OCI-LY1 (cell line): ENCODE measurements around the gene DISP1.
"Not testable (repeated sequence)": the region's sequence is repeated elsewhere in the genome, so short reads cannot be mapped to it uniquely, and the experiment has no call there.

Experiments used
- H2AFZ ChIP-seq: fragments of 200-600 bp; sonication (generic), shearing (Covaris generic); 2 replicates; pipeline ENCODE4 v1.6.0; 2014; ENCODE audit warnings: antibody characterized with exemption, mild to moderate bottlenecking, low read length
- H3F3A ChIP-seq: fragments of 200-600 bp; sonication (generic), shearing (Covaris generic); 2 replicates; pipeline ENCODE4 v1.6.0; 2014; ENCODE audit warnings: mild to moderate bottlenecking, antibody characterized with exemption, low read length, moderate library complexity; ENCODE audit not compliant: insufficient read depth
- H3K27ac ChIP-seq: fragments of 200-600 bp; sonication (generic); 2 replicates; pipeline ENCODE4 v1.5.1; 2014; ENCODE audit warnings: low read length, mixed run types, mild to moderate bottlenecking, low read depth; ENCODE audit not compliant: poor library complexity, severe bottlenecking
- H3K27me3 ChIP-seq: fragments of 200-600 bp; sonication (generic); 2 replicates; pipeline ENCODE4 v1.6.0; 2014; ENCODE audit warnings: antibody characterized with exemption, mild to moderate bottlenecking, low read length, moderate library complexity; ENCODE audit not compliant: insufficient read depth
- H3K36me3 ChIP-seq: fragments of 200-600 bp; sonication (generic); 2 replicates; pipeline ENCODE4 v1.6.1; 2014; ENCODE audit warnings: mild to moderate bottlenecking, antibody characterized with exemption, low read length, moderate library complexity, mixed read lengths; ENCODE audit not compliant: insufficient read depth
- H3K4me1 ChIP-seq: fragments of 200-600 bp; sonication (generic); 2 replicates; pipeline ENCODE4 v1.5.1; 2014; ENCODE audit warnings: mild to moderate bottlenecking, low read length, moderate library complexity; ENCODE audit not compliant: insufficient read depth, severe bottlenecking
- H3K4me2 ChIP-seq: fragments of 200-600 bp; sonication (generic), shearing (Covaris generic); 2 replicates; pipeline ENCODE4 v1.6.1; 2014; ENCODE audit warnings: low read length
- H3K4me3 ChIP-seq: fragments of 200-600 bp; sonication (generic); 2 replicates; pipeline ENCODE4 v1.5.1; 2014; ENCODE audit warnings: low read length, low read depth, mild to moderate bottlenecking, mixed read lengths; ENCODE audit not compliant: poor library complexity, severe bottlenecking
- H3K79me2 ChIP-seq: fragments of 200-600 bp; shearing (Covaris generic); 2 replicates; pipeline ENCODE4 v1.6.1; 2016; ENCODE audit warnings: mixed run types, low read length, mixed read lengths; ENCODE audit not compliant: insufficient read depth
- H3K9ac ChIP-seq: fragments of 200-600 bp; sonication (generic), shearing (Covaris generic); 2 replicates; pipeline ENCODE4 v1.6.1; 2014; ENCODE audit warnings: mild to moderate bottlenecking, low read length, mixed read lengths
- H3K9me2 ChIP-seq: fragments of 200-600 bp; sonication (generic), shearing (Covaris generic); 2 replicates; pipeline ENCODE4 v1.6.1; 2014; ENCODE audit warnings: low read depth, mild to moderate bottlenecking, low read length, mixed read lengths
- H3K9me3 ChIP-seq: fragments of 200-600 bp; shearing (Covaris generic); 2 replicates; pipeline ENCODE4 v1.6.1; 2014; ENCODE audit warnings: low read length, mixed read lengths
- H4K20me1 ChIP-seq: fragments of 200-600 bp; sonication (generic), shearing (Covaris generic); 2 replicates; pipeline ENCODE4 v1.6.0; 2016; ENCODE audit warnings: mild to moderate bottlenecking, low read length; ENCODE audit not compliant: insufficient read depth
- CTCF ChIP-seq: fragments of 200-600 bp; sonication (generic), shearing (Covaris generic); IDR thresholded peaks from 2 replicates; pipeline ENCODE4 v1.5.1; 2017; ENCODE audit warnings: mild to moderate bottlenecking, antibody characterized with exemption, low read length, moderate library complexity, mixed read lengths
- EZH2 ChIP-seq: fragments of 200-600 bp; sonication (generic), shearing (Covaris generic); IDR thresholded peaks from 2 replicates; pipeline ENCODE4 v1.8.0; 2017; ENCODE audit warnings: borderline replicate concordance, mixed run types, mild to moderate bottlenecking, antibody characterized with exemption, low read length, moderate library complexity, mixed read lengths

Gene DISP1

DNA sequence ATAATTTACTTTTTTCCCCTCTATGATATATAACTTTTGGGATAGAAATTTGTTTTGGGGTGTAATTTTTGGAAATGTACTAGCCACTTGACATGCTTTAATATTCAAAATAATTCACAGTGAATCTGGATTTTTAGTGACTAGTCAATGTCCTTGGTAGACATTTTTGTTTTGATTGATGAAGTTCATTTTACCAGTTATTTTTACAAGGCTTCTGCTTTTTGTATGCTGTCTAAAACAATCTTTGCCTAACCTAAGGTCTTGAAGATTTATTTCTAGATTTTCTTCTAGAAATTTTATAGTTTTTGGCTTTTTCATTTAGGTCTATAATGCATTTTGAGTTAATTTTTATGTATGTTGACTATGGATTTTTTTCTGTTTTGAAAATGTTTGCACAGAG lies 30.9 kb downstream of the DISP1 start:
- H3K4me1 ChIP-seq, result no peaks in the 10 kb centered on the region
- no peaks in the 10 kb centered on the region for H3F3A ChIP-seq
- H3K27me3 ChIP-seq, result no peaks in the 10 kb centered on the region
- no peak for TF ChIP-seq EZH2
- TF ChIP-seq CTCF, result no peak
- H3K4me2 ChIP-seq, result no peak overlapping the region
- no peaks in the 10 kb centered on the region for H3K9me3 ChIP-seq
- H3K9me2 ChIP-seq, result no peaks in the 10 kb centered on the region
- H2AFZ ChIP-seq, result no peak overlapping the region
- no peak overlapping the region for H3K4me3 ChIP-seq
- no peak overlapping the region for H3K27ac ChIP-seq
- H3K36me3 ChIP-seq, result no peaks in the 10 kb centered on the region
- no peaks in the 10 kb centered on the region for H4K20me1 ChIP-seq
- H3K79me2 ChIP-seq, result no peaks in the 10 kb centered on the region
- H3K9ac ChIP-seq, result no peak overlapping the region

GRCh38 chr1:222850550-222850949 lies 35.7 kb downstream of the DISP1 start:
- H4K20me1 ChIP-seq, H3F3A ChIP-seq, H2AFZ ChIP-seq, H3K36me3 ChIP-seq, H3K27ac ChIP-seq, H3K4me1 ChIP-seq, H3K4me3 ChIP-seq, H3K79me2 ChIP-seq, H3K4me2 ChIP-seq, H3K9me2 ChIP-seq, H3K9ac ChIP-seq, H3K9me3 ChIP-seq, H3K27me3 ChIP-seq: not testable (repeated sequence)

- H3K4me2 ChIP-seq, result no peak overlapping the region
- H3K4me1 ChIP-seq, result no peaks in the 10 kb centered on the region
- no peaks in the 10 kb centered on the region for H3K27me3 ChIP-seq
- no peaks in the 10 kb centered on the region for H4K20me1 ChIP-seq
- H3F3A ChIP-seq, result no peaks in the 10 kb centered on the region
- no peaks in the 10 kb centered on the region for H3K9me3 ChIP-seq
- no peaks in the 10 kb centered on the region for H3K79me2 ChIP-seq
- no peaks in the 10 kb centered on the region for H3K36me3 ChIP-seq
- H3K9me2 ChIP-seq, result no peaks in the 10 kb centered on the region
- no peak overlapping the region for H2AFZ ChIP-seq
- H3K9ac ChIP-seq, result no peak overlapping the region
- no peak overlapping the region for H3K27ac ChIP-seq
- no peak overlapping the region for H3K4me3 ChIP-seq
- no peak for TF ChIP-seq EZH2
- no peak for TF ChIP-seq CTCF
Observed at GRCh38 chr1:222852326-222852725, 37.5 kb downstream of the DISP1 start.

DNA sequence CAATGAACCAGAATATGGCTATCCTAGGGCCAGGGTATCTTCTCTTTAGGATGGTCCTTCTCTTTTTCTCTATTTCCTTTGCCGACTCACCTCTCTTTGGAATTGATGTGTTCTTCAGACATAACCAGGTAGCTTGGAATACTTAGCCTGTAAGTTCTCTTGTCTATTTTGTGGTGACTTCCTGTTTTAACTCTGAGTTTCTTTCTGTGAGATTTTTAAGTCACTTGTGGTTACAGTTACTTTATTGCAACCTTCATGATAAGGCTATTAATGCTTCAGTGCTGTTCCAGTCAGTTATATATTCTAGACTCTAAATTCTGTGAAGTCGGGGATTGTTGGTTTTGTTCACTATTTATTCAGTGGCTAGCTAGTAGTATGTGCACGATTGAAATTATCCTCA lies 46.2 kb downstream of the DISP1 start:
- H3K4me1 ChIP-seq, result no peaks in the 10 kb centered on the region
- H3K9me3 ChIP-seq, result 0 out of 2 replicates have a peak, but pooled peaks cover 2% of the 10 kb centered on the region
- H2AFZ ChIP-seq, result no peak overlapping the region
- no peaks in the 10 kb centered on the region for H3F3A ChIP-seq
- no peaks in the 10 kb centered on the region for H3K27me3 ChIP-seq
- H3K4me3 ChIP-seq, result no peak overlapping the region
- no peak overlapping the region for H3K9ac ChIP-seq
- no peaks in the 10 kb centered on the region for H3K79me2 ChIP-seq
- H3K9me2 ChIP-seq, result no peaks in the 10 kb centered on the region
- no peak overlapping the region for H3K4me2 ChIP-seq
- H3K36me3 ChIP-seq, result no peaks in the 10 kb centered on the region
- H3K27ac ChIP-seq, result no peak overlapping the region
- TF ChIP-seq CTCF (no peak), EZH2 (no peak)
- no peaks in the 10 kb centered on the region for H4K20me1 ChIP-seq
